RKO (cell line): ENCODE data around the gene RHEB.
"Not testable (repeated sequence)": the region's sequence is repeated elsewhere in the genome, so short reads cannot be mapped to it uniquely, and the experiment has no call there.

Source experiments
- DNase-seq: peaks from one replicate; pipeline ENCODE4 v3.0.0-alpha.2; 2016; ENCODE audit warnings: low spot score

The RHEB gene, protein sequence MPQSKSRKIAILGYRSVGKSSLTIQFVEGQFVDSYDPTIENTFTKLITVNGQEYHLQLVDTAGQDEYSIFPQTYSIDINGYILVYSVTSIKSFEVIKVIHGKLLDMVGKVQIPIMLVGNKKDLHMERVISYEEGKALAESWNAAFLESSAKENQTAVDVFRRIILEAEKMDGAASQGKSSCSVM

DNA sequence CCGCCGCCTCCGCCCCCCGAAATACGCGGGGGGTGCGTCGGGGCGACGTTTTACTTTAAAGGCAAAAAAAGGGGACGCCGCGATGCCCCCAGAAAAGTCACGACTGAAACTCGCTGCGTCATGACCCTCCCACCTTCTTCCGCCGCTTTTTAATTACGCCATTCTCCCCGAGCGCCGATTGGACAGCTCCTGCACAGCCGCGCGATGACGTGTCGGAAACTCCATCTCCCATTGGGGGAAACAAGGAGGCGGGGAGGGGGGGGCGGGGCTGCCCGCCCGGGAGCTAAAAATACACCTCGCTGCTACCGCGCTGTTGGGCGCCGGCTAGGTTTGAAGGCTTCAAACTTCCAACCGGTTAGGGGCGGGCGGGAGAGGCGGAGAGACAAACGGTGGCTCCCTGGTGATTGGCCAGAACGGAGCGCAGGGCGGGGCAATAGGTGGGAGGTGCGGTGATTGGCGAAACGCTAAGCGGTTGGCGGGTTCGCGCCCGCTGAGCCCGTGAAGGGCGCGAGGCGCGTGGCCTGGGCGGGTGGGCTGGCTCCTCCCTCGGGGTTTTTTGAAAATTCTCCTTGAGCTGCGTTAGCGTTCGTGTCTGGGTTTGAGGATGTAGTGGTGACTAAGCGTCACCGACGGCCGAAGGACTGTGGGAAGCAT lies at the start of gene RHEB:
Gene RHEB, minus strand, starts transcription at position 131 of the 654 bp plus-strand sequence. CDS start 384 bp downstream, outside the sequence.
- DNase-seq, result peak; percentile 100

- DNase-seq, result no peak
Observed at GRCh38 chr7:151566897-151567320, 47.2 kb upstream of the RHEB start.

DNA sequence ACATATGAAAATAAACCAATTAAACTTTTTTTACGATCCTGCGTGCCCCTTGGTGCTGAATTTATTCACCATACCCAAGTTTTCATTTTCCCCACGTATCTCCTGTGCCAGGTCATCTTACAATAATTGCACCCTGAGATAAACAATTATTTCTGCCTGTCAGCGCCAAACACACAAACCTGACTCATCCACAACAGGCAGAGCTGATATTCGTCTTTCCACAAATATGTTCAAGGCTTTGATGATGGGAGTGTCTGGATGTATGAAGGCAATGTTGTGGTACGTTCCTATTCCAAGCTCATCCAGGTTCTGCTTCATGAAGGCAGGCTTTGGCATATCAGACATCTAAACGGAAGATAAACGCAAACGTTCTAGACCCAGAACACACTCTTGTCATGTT lies 45.8 kb upstream of the RHEB start:
- no peak for DNase-seq

DNA sequence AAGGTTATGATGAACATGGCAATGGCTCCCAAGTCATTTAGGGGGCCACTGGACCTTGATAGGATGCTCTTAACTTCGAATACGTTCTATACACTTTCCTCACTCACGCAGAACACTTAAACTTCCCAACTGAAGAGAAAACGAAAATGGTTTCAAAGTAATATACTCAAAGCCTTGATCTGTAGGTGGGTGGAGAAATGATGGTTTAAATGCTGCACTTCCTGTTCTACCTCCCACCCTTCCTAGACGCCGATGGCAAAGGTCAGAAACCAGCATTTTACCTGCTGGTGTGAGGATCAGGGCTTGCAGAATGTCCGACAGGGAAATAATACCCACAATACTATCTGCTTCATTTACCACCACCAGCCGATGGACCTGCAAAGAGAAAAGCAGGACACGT lies 40.5 kb upstream of the RHEB start:
- no peak for DNase-seq

GRCh38 chr7:151559557-151560183 lies 40.0 kb upstream of the RHEB start:
- no peak for DNase-seq

DNA sequence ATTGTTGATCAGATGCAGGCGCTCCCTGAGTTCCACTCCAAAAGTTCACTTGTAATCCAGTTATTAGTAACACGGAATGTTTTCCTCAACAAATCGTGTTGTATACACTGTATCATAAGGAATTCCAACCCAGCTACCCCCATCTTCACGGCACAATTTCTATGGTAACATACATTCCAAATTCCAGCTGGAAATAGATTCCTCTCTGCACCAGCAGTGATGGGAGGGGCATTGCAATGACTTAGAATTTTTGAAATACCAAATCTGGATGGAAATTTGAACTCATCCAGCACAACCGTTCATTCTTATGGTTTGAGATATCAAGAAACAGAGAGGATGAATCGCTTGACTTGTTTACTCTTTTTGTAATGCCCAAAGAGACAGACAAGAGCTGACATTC lies 38.9 kb upstream of the RHEB start:
- no peak for DNase-seq

DNA sequence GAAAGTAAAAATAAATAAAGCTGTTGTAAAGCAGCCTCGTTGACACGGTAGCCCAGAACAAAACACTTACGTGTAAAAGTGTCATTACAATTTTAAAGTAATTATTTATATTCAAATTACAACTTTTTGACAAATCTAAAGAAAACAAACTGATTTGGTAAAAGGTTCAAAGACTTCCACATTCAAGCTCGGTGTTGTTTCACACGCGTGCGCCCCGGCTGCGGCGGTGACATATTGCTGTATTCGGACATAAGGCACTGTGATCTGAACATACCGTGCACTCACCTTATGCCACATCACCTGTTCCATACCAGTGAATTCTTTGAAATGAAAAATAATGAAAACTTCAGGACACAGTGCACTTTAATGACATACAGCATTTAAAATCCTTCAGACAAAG lies 36.9 kb upstream of the RHEB start:
- DNase-seq, result no peak

DNA sequence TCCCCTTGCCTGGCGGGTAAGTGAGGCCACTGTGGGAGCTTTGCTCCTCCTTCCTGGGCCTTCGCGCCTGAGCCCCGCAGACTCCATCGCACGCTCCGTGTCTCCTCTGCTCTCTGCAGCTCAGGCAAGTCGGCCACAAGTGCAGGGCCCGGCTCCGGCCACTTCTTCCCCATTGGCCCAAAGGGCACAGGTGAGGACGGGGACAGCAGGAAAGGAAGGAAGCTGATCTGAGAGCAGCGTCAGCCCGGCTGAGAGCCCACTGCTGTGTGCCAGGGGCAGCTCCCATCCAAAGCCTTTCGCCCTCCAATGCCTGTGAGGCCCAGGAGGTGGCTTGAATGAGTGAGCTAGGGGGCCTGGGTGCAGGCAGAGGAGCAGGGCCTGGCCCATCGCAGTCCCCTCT lies 33.7 kb upstream of the RHEB start:
- DNase-seq, result no peak

GRCh38 chr7:151552352-151553028 lies 32.8 kb upstream of the RHEB start:
- DNase-seq, result no peak

- no peak for DNase-seq
Observed at GRCh38 chr7:151551820-151552219, 32.1 kb upstream of the RHEB start.

- no peak for DNase-seq
Observed at GRCh38 chr7:151550656-151551286, 31.1 kb upstream of the RHEB start.

GRCh38 chr7:151549644-151550043 lies 29.9 kb upstream of the RHEB start:
- DNase-seq, result no peak

- no peak for DNase-seq
Observed at GRCh38 chr7:151549083-151549482, 29.4 kb upstream of the RHEB start.

- no peak for DNase-seq
Observed at GRCh38 chr7:151544183-151544582, 24.5 kb upstream of the RHEB start.

DNA sequence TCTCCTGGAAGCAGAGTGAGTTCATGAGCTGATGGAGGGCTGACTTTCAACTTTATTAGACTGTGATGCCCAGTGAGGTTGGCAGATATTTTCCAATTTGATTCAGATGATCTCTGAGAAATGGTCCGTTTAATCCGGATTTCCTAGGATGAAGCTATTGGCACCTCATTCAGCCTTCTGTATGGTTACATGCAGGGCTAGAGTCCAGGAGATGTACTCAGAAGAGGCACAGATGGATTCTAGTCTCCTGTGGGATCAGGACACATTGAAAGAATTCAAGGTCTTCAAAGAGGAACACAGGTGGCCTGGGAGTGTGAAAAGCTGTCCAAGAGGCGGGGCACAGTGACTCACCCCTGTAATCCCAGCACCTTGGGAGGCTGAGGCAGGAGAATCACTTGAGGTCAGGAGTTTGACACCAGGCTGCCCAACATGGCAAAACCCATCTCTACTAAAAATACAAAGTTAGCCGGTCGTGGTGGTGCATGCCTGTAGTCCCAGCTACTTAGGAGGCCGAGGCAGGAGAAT lies 23.0 kb upstream of the RHEB start:
- no peak for DNase-seq

DNA sequence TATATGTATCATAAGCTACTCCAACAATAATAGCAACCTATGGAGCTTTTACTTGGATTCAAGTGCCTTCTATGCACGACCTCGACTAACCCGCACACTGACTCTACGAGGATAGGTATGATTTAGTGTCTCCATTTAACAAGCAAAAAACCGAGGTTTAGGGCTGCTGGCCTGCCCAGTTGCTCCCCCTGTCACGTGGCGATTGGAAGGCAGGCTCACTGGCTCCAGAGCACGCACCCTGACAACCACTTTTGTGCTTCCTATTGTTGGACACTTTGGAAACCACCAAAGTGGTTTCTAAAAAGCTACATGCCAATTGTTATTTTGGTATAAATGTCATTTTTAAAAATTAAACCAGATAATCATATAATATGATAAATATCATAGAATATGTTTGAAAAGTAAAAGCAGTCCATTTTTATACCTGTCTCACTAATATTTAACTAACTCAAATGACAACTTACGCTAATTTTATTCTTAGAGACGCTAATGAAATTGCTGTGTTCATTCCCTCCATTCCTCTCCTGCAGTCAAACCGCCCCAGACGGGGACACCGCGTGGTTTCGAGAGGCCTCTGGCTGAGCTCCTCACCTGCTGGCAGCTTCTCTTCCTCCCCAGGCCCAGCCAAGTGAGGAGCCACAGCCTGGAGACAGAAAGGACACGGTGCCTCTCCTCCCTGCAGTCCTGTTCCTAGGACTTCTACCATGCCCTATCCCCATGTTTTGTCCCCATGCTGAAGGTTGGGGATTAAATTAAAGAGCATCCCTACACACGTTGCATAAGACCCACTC lies 22.2 kb upstream of the RHEB start:
- DNase-seq, result no peak

GRCh38 chr7:151540146-151540545 lies 20.5 kb upstream of the RHEB start:
- DNase-seq, result no peak

DNA sequence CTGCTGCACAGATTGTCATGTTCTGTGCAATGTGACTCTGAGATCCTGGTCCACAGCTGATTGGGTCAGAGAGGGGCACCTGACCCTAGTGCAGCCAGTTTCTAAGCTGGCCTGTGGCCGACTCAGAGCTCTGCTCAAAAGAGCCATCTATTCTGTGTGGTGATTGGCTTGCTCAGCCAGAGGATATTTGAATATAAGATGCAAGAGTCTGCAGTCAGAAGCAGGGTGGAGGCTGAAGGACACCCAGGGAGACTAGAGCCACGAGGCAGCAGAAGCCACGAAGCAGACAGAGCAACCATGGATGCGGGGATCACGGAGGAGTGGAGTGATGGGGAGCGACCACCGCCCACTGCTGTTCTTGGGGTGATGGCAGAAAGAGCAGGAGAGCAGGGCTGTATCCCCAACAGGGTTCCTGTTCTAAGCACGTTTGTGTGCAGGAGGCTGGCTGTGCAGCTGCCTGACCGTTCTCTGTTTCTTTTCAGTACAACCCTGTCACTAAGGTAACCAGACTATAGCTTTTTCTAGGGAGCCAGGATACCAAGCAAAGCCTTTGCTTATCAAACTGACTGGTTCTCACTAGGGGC lies 19.5 kb upstream of the RHEB start:
- DNase-seq, result peak; percentile 52

- DNase-seq, result no peak
Observed at GRCh38 chr7:151537818-151538561, 18.3 kb upstream of the RHEB start.

GRCh38 chr7:151536178-151536577 lies 16.5 kb upstream of the RHEB start:
- DNase-seq, result not testable (repeated sequence)
